ENCODE measurements around the gene RNF41. TPM values are rescaled to one million over a fixed set of nuclear protein-coding genes. Genes with fewer than 3 reads are reported as not detected.

RNF41 gene
- total and polyA plus RNA-seq, 7 donors: 18.5 to 109 (median 59.9) TPM

GRCh38 chr12:56243731-56244181 is 22.0 kb upstream of the RNF41 start:
- TF ChIP-seq POLR2AphosphoS5 (IDR thresholded peaks at IDR 0.05): no peak
- no peak for TF ChIP-seq EP300 (IDR thresholded peaks at IDR 0.05)
- no peak for TF ChIP-seq POLR2A (IDR thresholded peaks at IDR 0.05)
- TF ChIP-seq CTCF (IDR thresholded peaks at IDR 0.05): no peak
- Histone ChIP-seq H3K27ac (no peak overlapping the region), H3K4me1 (no peaks in the 10 kb centered on the region), H3K36me3 (peaks cover 75 to 100% (median 83%) of the 10 kb centered on the region in 4 donors), H3K27me3 (no peaks in the 10 kb centered on the region), H3K9me3 (no peaks in the 10 kb centered on the region), H3K4me3 (no peak overlapping the region)
- WGBS, 2 donors: 74 to 81% methylated on average over 3 of the region's 3 CpGs
- intact Hi-C loops (cut with DNase I): no loop called here
- DNase-seq: no peak

GRCh38 chr12:56242986-56243385 is 21.3 kb upstream of the RNF41 start:
- Histone ChIP-seq H3K27me3 (no peaks in the 10 kb centered on the region), H3K4me1 (no peaks in the 10 kb centered on the region), H3K36me3 (peaks cover 68 to 98% (median 76%) of the 10 kb centered on the region in 4 donors), H3K27ac (no peak overlapping the region), H3K4me3 (no peak overlapping the region), H3K9me3 (no peaks in the 10 kb centered on the region)
- no peak for DNase-seq
- intact Hi-C loops (cut with DNase I): no loop called here
- TF ChIP-seq EP300 (IDR thresholded peaks at IDR 0.05) (no peak), POLR2AphosphoS5 (IDR thresholded peaks at IDR 0.05) (no peak), POLR2A (IDR thresholded peaks at IDR 0.05) (no peak), CTCF (IDR thresholded peaks at IDR 0.05) (no peak)
- WGBS, 2 donors: 89 to 90% methylated on average over 13 of the region's 13 CpGs

DNA sequence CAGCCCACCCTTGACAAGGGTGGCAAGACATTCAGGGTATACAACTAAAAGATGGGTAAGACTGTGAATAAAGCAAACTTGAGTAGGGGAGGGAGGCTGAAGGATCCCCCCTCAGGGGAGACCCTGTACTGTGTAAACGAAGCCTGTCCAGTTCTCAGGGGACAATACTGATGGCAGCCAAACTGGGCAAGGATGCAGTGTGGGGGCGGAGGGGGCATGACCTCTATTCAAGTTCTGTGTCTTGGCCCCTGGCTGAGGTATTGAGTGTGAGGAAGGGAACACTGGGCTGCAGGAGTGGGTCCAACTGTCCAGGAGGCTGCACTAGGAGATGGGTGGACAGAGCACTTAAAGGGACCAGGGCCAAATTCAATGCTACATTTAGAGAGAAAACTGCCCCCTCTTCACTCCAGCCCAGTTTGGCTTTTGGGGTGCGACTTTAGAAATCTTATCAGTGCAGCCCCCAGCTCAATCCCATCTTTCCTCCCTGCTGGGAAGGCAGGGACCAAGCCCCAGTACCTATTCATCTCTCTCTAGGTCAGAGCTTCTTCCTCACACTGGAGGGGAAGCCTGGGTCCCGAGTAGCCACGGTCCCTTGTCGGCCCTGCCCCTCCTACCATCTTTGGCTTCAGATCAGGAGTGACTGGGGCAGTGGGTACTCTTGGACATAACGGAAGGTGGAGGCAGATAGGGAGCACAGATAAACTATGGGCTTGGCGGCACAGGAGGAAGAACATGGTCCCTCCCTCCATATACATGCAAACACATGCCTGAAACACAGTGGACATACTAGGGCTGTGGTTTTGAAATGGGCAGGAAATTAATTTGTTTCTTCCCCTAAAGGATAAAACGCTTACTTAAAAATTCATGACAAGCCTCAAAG is 19.9 kb upstream of the RNF41 start:
- Histone ChIP-seq H3K4me1 (no peaks in the 10 kb centered on the region), H3K9me3 (no peaks in the 10 kb centered on the region), H3K36me3 (peaks cover 55 to 92% (median 63%) of the 10 kb centered on the region in 4 donors), H3K27me3 (no peaks in the 10 kb centered on the region), H3K27ac (no peak overlapping the region), H3K4me3 (no peak overlapping the region)
- no peak for DNase-seq
- WGBS, 2 donors: 86 to 90% methylated on average over 9 of the region's 9 CpGs
- intact Hi-C loops (cut with DNase I): no loop called here
- TF ChIP-seq CTCF (IDR thresholded peaks at IDR 0.05) (no peak), EP300 (IDR thresholded peaks at IDR 0.05) (no peak), POLR2A (IDR thresholded peaks at IDR 0.05) (no peak), POLR2AphosphoS5 (IDR thresholded peaks at IDR 0.05) (no peak)

GRCh38 chr12:56237552-56237951 is 15.8 kb upstream of the RNF41 start:
- intact Hi-C loops (cut with DNase I): no loop called here
- TF ChIP-seq POLR2A (IDR thresholded peaks at IDR 0.05) (no peak), POLR2AphosphoS5 (IDR thresholded peaks at IDR 0.05) (no peak), EP300 (IDR thresholded peaks at IDR 0.05) (no peak)
- Histone ChIP-seq H3K27ac (no peak overlapping the region), H3K27me3 (no peaks in the 10 kb centered on the region), H3K4me3 (no peak overlapping the region), H3K4me1 (no peaks in the 10 kb centered on the region), H3K9me3 (no peaks in the 10 kb centered on the region), H3K36me3 (peaks cover 15 to 57% (median 25%) of the 10 kb centered on the region in 4 donors)
- WGBS, 2 donors: 76 to 81% methylated on average over 11 of the region's 11 CpGs
- DNase-seq: no peak

DNA sequence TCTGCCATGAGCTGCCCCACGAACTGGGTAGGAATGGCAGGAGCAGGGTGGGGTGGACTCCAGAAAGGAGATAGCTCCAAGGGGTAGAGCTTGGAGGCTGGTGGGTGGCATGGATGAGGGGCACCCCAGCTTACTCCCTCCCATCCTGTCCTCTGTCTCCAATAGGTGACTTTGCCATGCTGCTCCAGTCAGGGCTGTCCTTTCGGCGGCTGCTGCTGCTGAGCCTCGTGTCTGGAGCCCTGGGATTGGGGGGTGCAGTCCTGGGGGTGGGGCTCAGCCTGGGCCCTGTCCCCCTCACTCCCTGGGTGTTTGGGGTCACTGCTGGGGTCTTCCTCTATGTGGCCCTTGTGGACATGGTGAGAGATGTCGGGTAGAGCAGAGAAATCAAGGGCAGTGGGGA is 15.3 kb upstream of the RNF41 start:
- TF ChIP-seq POLR2AphosphoS5 (IDR thresholded peaks at IDR 0.05) (no peak), POLR2A (IDR thresholded peaks at IDR 0.05) (no peak), EP300 (IDR thresholded peaks at IDR 0.05) (no peak), CTCF (IDR thresholded peaks at IDR 0.05) (no peak)
- Histone ChIP-seq H3K27ac (no peak overlapping the region), H3K36me3 (peaks cover 13 to 52% (median 19%) of the 10 kb centered on the region in 4 donors), H3K9me3 (no peaks in the 10 kb centered on the region), H3K4me1 (no peaks in the 10 kb centered on the region), H3K27me3 (no peaks in the 10 kb centered on the region), H3K4me3 (no peak overlapping the region)
- intact Hi-C loops (cut with DNase I): no loop called here
- no peak for DNase-seq
- 67 to 83% methylated on average over 5 of the region's 5 CpGs for whole genome bisulfite sequencing, 2 donors
